ENCODE data around the gene BPTF. TPM values are rescaled to one million over a fixed set of nuclear protein-coding genes. Genes with fewer than 3 reads are reported as not detected.

Gene BPTF
- total RNA-seq, 3 donors from 2014 or later (not counting 1 experiment from before 2014, with no cell fraction given), result 168 to 205 (median 193) TPM

- Histone ChIP-seq H3K27ac (ENCODE audit: low read length) (no peak overlapping the region), H3K36me3 (ENCODE audit: control insufficient read depth, insufficient read depth, low read length) (no peaks in the 10 kb centered on the region), H3K27me3 (ENCODE audit: control insufficient read depth, insufficient read depth, low read length) (no peaks in the 10 kb centered on the region), H3K4me3 (ENCODE audit: low read length) (no peak overlapping the region), H3K9me3 (ENCODE audit: control insufficient read depth, insufficient read depth, low read length) (no peaks in the 10 kb centered on the region), H3K4me1 (ENCODE audit: control insufficient read depth, insufficient read depth, low read length) (peaks cover 6% of the 10 kb centered on the region)
- Mint-ChIP-seq H3K4me1 (peaks cover 77 to 78% of the 10 kb centered on the region in 2 donors), H3K27me3 (ENCODE audit: low read depth in 2 of 2) (no peaks in the 10 kb centered on the region), H3K27ac (peak overlapping the region; percentile 67), H3K9me3 (no peaks in the 10 kb centered on the region), H3K4me3 (no peak overlapping the region), H3K36me3 (no peaks in the 10 kb centered on the region)
- intact Hi-C loops (cut with micrococcal nuclease), result no loop called here
- TF ChIP-seq CTCF (IDR thresholded peaks at IDR 0.05), result no peak
- ATAC-seq (no peak), DNase-seq (no peak)
- 92% methylated on average over 2 of the region's 2 CpGs for WGBS (ENCODE audit: insufficient coverage)
Measured at GRCh38 chr17:67834634-67835033, 9.3 kb downstream of the BPTF start.

GRCh38 chr17:67836205-67836987, 11.1 kb downstream of the BPTF start:
- no peak overlapping the region for H3K4me3 ChIP-seq (ENCODE audit: low read length)
- TF ChIP-seq CTCF (IDR thresholded peaks at IDR 0.05), result no peak
- Mint-ChIP-seq H3K9me3 (no peaks in the 10 kb centered on the region), H3K4me1 (peaks cover 63 to 73% of the 10 kb centered on the region in 2 donors), H3K27ac (peak overlapping the region in 1 of 2 donors; percentile 67), H3K36me3 (no peaks in the 10 kb centered on the region), H3K4me3 (no peak overlapping the region), H3K27me3 (ENCODE audit: low read depth in 2 of 2) (no peaks in the 10 kb centered on the region)
- WGBS (ENCODE audit: insufficient coverage), result 67% methylated on average over 3 of the region's 4 CpGs
- no peak for ATAC-seq
- peaks cover 6% of the 10 kb centered on the region for H3K4me1 ChIP-seq (ENCODE audit: control insufficient read depth, insufficient read depth, low read length)
- intact Hi-C loops (cut with micrococcal nuclease), result no loop called here
- no peaks in the 10 kb centered on the region for H3K9me3 ChIP-seq (ENCODE audit: control insufficient read depth, insufficient read depth, low read length)
- H3K36me3 ChIP-seq (ENCODE audit: control insufficient read depth, insufficient read depth, low read length), result no peaks in the 10 kb centered on the region
- no peak for DNase-seq
- no peak overlapping the region for H3K27ac ChIP-seq (ENCODE audit: low read length)
- no peaks in the 10 kb centered on the region for H3K27me3 ChIP-seq (ENCODE audit: control insufficient read depth, insufficient read depth, low read length)

GRCh38 chr17:67837965-67838364, 12.7 kb downstream of the BPTF start:
- Mint-ChIP-seq H3K9me3 (no peaks in the 10 kb centered on the region), H3K36me3 (no peaks in the 10 kb centered on the region), H3K27ac (peak overlapping the region in 1 of 2 donors; percentile 26), H3K4me1 (peaks cover 72 to 78% of the 10 kb centered on the region in 2 donors), H3K4me3 (no peak overlapping the region), H3K27me3 (ENCODE audit: low read depth in 2 of 2) (no peaks in the 10 kb centered on the region)
- Histone ChIP-seq H3K4me3 (ENCODE audit: low read length) (no peak overlapping the region), H3K36me3 (ENCODE audit: control insufficient read depth, insufficient read depth, low read length) (no peaks in the 10 kb centered on the region), H3K27ac (ENCODE audit: low read length) (no peak overlapping the region), H3K9me3 (ENCODE audit: control insufficient read depth, insufficient read depth, low read length) (no peaks in the 10 kb centered on the region), H3K4me1 (ENCODE audit: control insufficient read depth, insufficient read depth, low read length) (peaks cover 6% of the 10 kb centered on the region), H3K27me3 (ENCODE audit: control insufficient read depth, insufficient read depth, low read length) (no peaks in the 10 kb centered on the region)
- 100% methylated on average over 2 of the region's 2 CpGs for WGBS (ENCODE audit: insufficient coverage)
- intact Hi-C loops (cut with micrococcal nuclease), result no loop called here
- ATAC-seq (no peak), DNase-seq (no peak)
- no peak for TF ChIP-seq CTCF (IDR thresholded peaks at IDR 0.05)

Data from natural killer cell (primary cell).